Thoracic aorta (tissue), 2 donors: ENCODE measurements around the gene RAET1G. TPM values are rescaled to one million over a fixed set of nuclear protein-coding genes. Genes with fewer than 3 reads are reported as not detected.
A peak's percentile ranks its signal among the peaks of the same experiment; 100 is the strongest.
"Not testable (repeated sequence)": the region's sequence is repeated elsewhere in the genome, so short reads cannot be mapped to it uniquely, and the experiment has no call there.

Experiments used
- ATAC-seq: fragments of 150-250 bp; one replicate; pipeline ENCODE4 v1.8.0; 2017; ENCODE audit warnings: low read depth; ENCODE audit not compliant: insufficient number of reproducible peaks, low FRiP score
- DNase-seq: peaks from one replicate; pipeline ENCODE4 v3.0.0-alpha.2; 2020; ENCODE audit warnings: low spot score
- H3K27ac ChIP-seq, 2 donors: fragments of 200-600 bp; sonication (generic); 1 replicate in 1 of 2; 2 replicates in 1 of 2; pipeline ENCODE4 v1.5.1; 2016; ENCODE audit warnings: mild to moderate bottlenecking in 2 of 2, moderate library complexity in 2 of 2
- H3K27me3 ChIP-seq: fragments of 200-600 bp; sonication (generic); replicated peaks from 2 replicates; pipeline ENCODE4 v1.6.0; 2016; ENCODE audit warnings: mild to moderate bottlenecking; ENCODE audit not compliant: insufficient read depth
- H3K36me3 ChIP-seq: fragments of 200-600 bp; sonication (generic); one replicate; pipeline ENCODE4 v1.5.1; 2016
- H3K4me1 ChIP-seq, 2 donors: fragments of 200-600 bp; sonication (generic); 1 replicate in 1 of 2; 2 replicates in 1 of 2; pipeline versions ENCODE4 v1.5.1 to v1.6.0; 2016; ENCODE audit warnings: low read depth in 2 of 2, mild to moderate bottlenecking in 1 of 2; ENCODE audit not compliant: control insufficient read depth in 1 of 2
- H3K4me3 ChIP-seq: fragments of 200-600 bp; sonication (generic); 2 replicates; pipeline ENCODE4 v1.5.1; 2016; ENCODE audit warnings: mild to moderate bottlenecking
- H3K9me3 ChIP-seq: fragments of 200-600 bp; sonication (generic); 2 replicates; pipeline ENCODE4 v1.5.1; 2016
- CTCF ChIP-seq: fragments of 200-600 bp; sonication (generic); IDR thresholded peaks from one replicate; pipeline ENCODE4 v1.5.1; 2019; ENCODE audit warnings: antibody characterized with exemption
- total RNA-seq, 2 donors: library from RNA; depleted of rRNA; stranded (reverse); fragments of >200 nt; gene quantifications; one replicate each; pipeline versions ENCODE4 v1.1.0 to v1.2.3, GENCODE V29; 2016

RAET1G gene
- total RNA-seq, 2 donors from 2014 or later: not detected

- Histone ChIP-seq H3K4me1 (peaks cover 4 to 14% of the 10 kb centered on the region in 2 donors), H3K4me3 (peak overlapping the region; percentile 80), H3K9me3 (no peaks in the 10 kb centered on the region), H3K27me3 (no peaks in the 10 kb centered on the region), H3K27ac (no peak overlapping the region), H3K36me3 (no peaks in the 10 kb centered on the region)
- ATAC-seq (no peak), DNase-seq (no peak)
- TF ChIP-seq CTCF: no peak
Observed at GRCh38 chr6:149925253-149925973, 2.5 kb upstream of the RAET1G start.

GRCh38 chr6:149924933-149925252 lies 2.0 kb upstream of the RAET1G start:
- H3K4me3 ChIP-seq: no peak overlapping the region
- no peaks in the 10 kb centered on the region for H3K36me3 ChIP-seq
- no peak for TF ChIP-seq CTCF
- no peaks in the 10 kb centered on the region for H3K27me3 ChIP-seq
- no peak overlapping the region for H3K27ac ChIP-seq
- DNase-seq (no peak), ATAC-seq (no peak)
- no peaks in the 10 kb centered on the region for H3K9me3 ChIP-seq
- peaks cover 4 to 14% of the 10 kb centered on the region in 2 donors for H3K4me1 ChIP-seq

GRCh38 chr6:149924206-149924932 lies 1.4 kb upstream of the RAET1G start:
- DNase-seq (no peak), ATAC-seq (no peak)
- Histone ChIP-seq H3K27me3 (no peaks in the 10 kb centered on the region), H3K4me3 (no peak overlapping the region), H3K36me3 (no peaks in the 10 kb centered on the region), H3K9me3 (no peaks in the 10 kb centered on the region), H3K27ac (no peak overlapping the region), H3K4me1 (peaks cover 4 to 14% of the 10 kb centered on the region in 2 donors)
- TF ChIP-seq CTCF: no peak

- Histone ChIP-seq H3K27me3 (no peaks in the 10 kb centered on the region), H3K4me3 (peak overlapping the region; percentile 69), H3K4me1 (peaks cover 4 to 14% of the 10 kb centered on the region in 2 donors), H3K9me3 (no peaks in the 10 kb centered on the region), H3K36me3 (no peaks in the 10 kb centered on the region), H3K27ac (no peak overlapping the region)
- ATAC-seq (no peak), DNase-seq (no peak)
- no peak for TF ChIP-seq CTCF
Observed at GRCh38 chr6:149923327-149923986, 536 bp upstream of the RAET1G start.

- ATAC-seq, H3K27me3 ChIP-seq, H3K36me3 ChIP-seq, DNase-seq, H3K9me3 ChIP-seq, H3K27ac ChIP-seq: not testable (repeated sequence)
- peak overlapping the region; percentile 69 for H3K4me3 ChIP-seq
- peaks cover 4 to 14% of the 10 kb centered on the region in 2 donors for H3K4me1 ChIP-seq
Observed at GRCh38 chr6:149922091-149922490, 830 bp downstream of the RAET1G start.
